DOHH2 (cell line): Measurements from ENCODE around the gene PARD6A.

ENCODE experiments used
- H3F3A ChIP-seq: fragments of 200-600 bp; sonication (generic), shearing (Covaris generic); 2 replicates; pipeline ENCODE4 v1.6.0; 2016; ENCODE audit warnings: antibody characterized with exemption, mild to moderate bottlenecking; ENCODE audit not compliant: control insufficient read depth, insufficient read depth
- H3K27ac ChIP-seq: fragments of 200-600 bp; sonication (generic); 2 replicates; pipeline ENCODE4 v1.5.1; 2014; ENCODE audit warnings: low read depth, mild to moderate bottlenecking, low read length, moderate library complexity
- H3K27me3 ChIP-seq: fragments of 200-600 bp; sonication (generic); 2 replicates; pipeline ENCODE4 v1.6.1; 2014; ENCODE audit warnings: mild to moderate bottlenecking, low read length, mixed read lengths; ENCODE audit not compliant: control insufficient read depth
- H3K36me3 ChIP-seq: fragments of 200-600 bp; sonication (generic); 2 replicates; pipeline ENCODE4 v1.6.1; 2014; ENCODE audit warnings: mild to moderate bottlenecking, low read length, moderate library complexity, mixed read lengths; ENCODE audit not compliant: control insufficient read depth
- H3K4me1 ChIP-seq: fragments of 200-600 bp; sonication (generic); 2 replicates; pipeline ENCODE4 v1.6.1; 2014; ENCODE audit warnings: mild to moderate bottlenecking, low read length, mixed read lengths; ENCODE audit not compliant: control insufficient read depth
- H3K4me2 ChIP-seq: fragments of 200-600 bp; sonication (generic); 2 replicates; pipeline ENCODE4 v1.6.0; 2014; ENCODE audit warnings: mild to moderate bottlenecking, low read length, moderate library complexity
- H3K4me3 ChIP-seq: fragments of 200-600 bp; sonication (generic); 2 replicates; pipeline ENCODE4 v1.5.1; 2014; ENCODE audit warnings: mild to moderate bottlenecking, low read length, mixed read lengths
- H3K79me2 ChIP-seq: fragments of 200-600 bp; sonication (generic); 2 replicates; pipeline ENCODE4 v1.6.1; 2014; ENCODE audit warnings: mild to moderate bottlenecking, low read length, mixed read lengths; ENCODE audit not compliant: control insufficient read depth
- H3K9me2 ChIP-seq: fragments of 200-600 bp; sonication (generic); replicated peaks from 2 replicates; pipeline ENCODE4 v1.6.1; 2014; ENCODE audit warnings: mild to moderate bottlenecking, low read length, mixed read lengths; ENCODE audit not compliant: control insufficient read depth
- H3K9me3 ChIP-seq: fragments of 200-600 bp; sonication (generic); 2 replicates; pipeline ENCODE4 v1.6.1; 2014; ENCODE audit warnings: antibody characterized with exemption, low read length, mixed read lengths; ENCODE audit not compliant: control insufficient read depth, insufficient read depth
- H4K20me1 ChIP-seq: fragments of 200-600 bp; sonication (generic); 2 replicates; pipeline ENCODE4 v1.6.0; 2014; ENCODE audit warnings: low read depth, mild to moderate bottlenecking, antibody characterized with exemption, low read length, moderate library complexity; ENCODE audit not compliant: control insufficient read depth, insufficient read depth
- EZH2phosphoT487 ChIP-seq: fragments of 200-600 bp; sonication (generic); IDR thresholded peaks from 2 replicates; pipeline ENCODE4 v1.6.1; 2017; ENCODE audit warnings: borderline replicate concordance, mild to moderate bottlenecking, antibody characterized with exemption, low read length, moderate library complexity, mixed read lengths
- TF ChIP-seq, protein P1 (sequence below): fragments of 200-600 bp; sonication (generic); IDR thresholded peaks from one replicate; pipeline ENCODE4 v1.5.1; 2014; ENCODE audit warnings: antibody characterized with exemption, mild to moderate bottlenecking, low read depth, low read length; ENCODE audit not compliant: poor library complexity, severe bottlenecking

PARD6A gene, protein sequence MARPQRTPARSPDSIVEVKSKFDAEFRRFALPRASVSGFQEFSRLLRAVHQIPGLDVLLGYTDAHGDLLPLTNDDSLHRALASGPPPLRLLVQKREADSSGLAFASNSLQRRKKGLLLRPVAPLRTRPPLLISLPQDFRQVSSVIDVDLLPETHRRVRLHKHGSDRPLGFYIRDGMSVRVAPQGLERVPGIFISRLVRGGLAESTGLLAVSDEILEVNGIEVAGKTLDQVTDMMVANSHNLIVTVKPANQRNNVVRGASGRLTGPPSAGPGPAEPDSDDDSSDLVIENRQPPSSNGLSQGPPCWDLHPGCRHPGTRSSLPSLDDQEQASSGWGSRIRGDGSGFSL

DNA sequence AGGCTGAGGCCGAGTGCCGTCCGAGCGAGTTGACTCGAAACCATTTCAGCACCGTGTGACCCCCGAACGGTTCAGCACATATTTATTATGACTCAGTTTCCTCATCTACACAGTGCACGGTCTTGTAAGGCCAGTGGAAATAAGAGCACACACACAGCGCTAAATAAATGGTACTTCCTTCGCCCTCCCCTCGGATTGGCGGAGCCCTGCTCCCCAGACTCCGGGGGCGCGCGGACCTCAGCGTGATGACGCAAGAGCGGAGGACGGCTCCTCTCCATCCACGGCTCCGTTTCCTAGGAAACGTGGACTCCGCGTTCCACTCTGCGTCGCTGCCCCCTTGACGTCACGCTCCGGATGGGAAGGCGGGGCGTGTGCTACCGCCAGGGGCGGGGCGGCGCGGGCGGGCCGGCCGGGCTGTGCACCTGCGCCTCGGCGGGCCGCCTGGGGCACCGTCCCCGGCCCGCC, at the start of gene PARD6A:
Gene PARD6A, plus strand, starts transcription at position 397 of the 465 bp plus-strand sequence. CDS start 79 bp downstream, outside the sequence.
- Histone ChIP-seq H3K4me1 (peaks cover 26% of the 10 kb centered on the region), H4K20me1 (peaks cover 4% of the 10 kb centered on the region; the same call in 1 of the 2 replicates)

DNA sequence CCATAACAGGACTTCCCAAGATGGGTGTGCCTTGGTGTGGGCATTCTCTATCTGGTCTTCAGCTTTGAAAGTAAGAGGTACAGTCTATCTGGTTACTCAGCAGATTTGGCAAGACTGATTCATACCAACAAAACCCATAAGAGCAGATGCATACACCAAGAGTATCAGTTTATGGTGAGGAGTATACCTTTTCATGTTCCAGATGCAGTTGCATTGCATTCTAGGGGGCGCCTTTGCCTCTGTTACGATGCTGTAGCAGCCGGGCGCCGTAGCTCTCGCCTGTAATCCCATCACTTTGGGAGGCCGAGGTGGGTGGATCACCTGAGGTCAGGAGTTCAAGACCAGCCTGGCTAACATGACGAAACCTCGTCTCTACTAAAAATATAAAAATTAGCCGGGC, 47.0 kb upstream of the PARD6A start:
- peaks cover 84% of the 10 kb centered on the region for H3K36me3 ChIP-seq
- no peak overlapping the region for H3K4me3 ChIP-seq
- H4K20me1 ChIP-seq = no peaks in the 10 kb centered on the region
- no peaks in the 10 kb centered on the region for H3F3A ChIP-seq
- H3K9me2 ChIP-seq = no peaks in the 10 kb centered on the region
- H3K4me2 ChIP-seq = no peak overlapping the region
- TF ChIP-seq, protein P1, sequence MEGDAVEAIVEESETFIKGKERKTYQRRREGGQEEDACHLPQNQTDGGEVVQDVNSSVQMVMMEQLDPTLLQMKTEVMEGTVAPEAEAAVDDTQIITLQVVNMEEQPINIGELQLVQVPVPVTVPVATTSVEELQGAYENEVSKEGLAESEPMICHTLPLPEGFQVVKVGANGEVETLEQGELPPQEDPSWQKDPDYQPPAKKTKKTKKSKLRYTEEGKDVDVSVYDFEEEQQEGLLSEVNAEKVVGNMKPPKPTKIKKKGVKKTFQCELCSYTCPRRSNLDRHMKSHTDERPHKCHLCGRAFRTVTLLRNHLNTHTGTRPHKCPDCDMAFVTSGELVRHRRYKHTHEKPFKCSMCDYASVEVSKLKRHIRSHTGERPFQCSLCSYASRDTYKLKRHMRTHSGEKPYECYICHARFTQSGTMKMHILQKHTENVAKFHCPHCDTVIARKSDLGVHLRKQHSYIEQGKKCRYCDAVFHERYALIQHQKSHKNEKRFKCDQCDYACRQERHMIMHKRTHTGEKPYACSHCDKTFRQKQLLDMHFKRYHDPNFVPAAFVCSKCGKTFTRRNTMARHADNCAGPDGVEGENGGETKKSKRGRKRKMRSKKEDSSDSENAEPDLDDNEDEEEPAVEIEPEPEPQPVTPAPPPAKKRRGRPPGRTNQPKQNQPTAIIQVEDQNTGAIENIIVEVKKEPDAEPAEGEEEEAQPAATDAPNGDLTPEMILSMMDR = peak; percentile 50
- TF ChIP-seq EZH2phosphoT487 = no peak
- peaks cover 33% of the 10 kb centered on the region for H3K79me2 ChIP-seq
- H3K27ac ChIP-seq = no peak overlapping the region
- H3K27me3 ChIP-seq = no peaks in the 10 kb centered on the region
- H3K9me3 ChIP-seq = no peaks in the 10 kb centered on the region
- no peaks in the 10 kb centered on the region for H3K4me1 ChIP-seq

More for the DNA sequence above, at the start of gene PARD6A:
- Histone ChIP-seq H3K27ac (peak within 1 kb of the TSS; percentile 79), H3K36me3 (peaks cover 59% of the 10 kb centered on the region), H3K9me3 (no peaks in the 10 kb centered on the region), H3K9me2 (no peaks in the 10 kb centered on the region), H3K79me2 (peaks cover 29% of the 10 kb centered on the region), H3F3A (no peaks in the 10 kb centered on the region), H3K27me3 (no peaks in the 10 kb centered on the region), H3K4me3 (peak within 1 kb of the TSS; percentile 98), H3K4me2 (peak within 1 kb of the TSS; percentile 94)
- no peak for TF ChIP-seq EZH2phosphoT487
- TF ChIP-seq, protein P1 = no peak

DNA sequence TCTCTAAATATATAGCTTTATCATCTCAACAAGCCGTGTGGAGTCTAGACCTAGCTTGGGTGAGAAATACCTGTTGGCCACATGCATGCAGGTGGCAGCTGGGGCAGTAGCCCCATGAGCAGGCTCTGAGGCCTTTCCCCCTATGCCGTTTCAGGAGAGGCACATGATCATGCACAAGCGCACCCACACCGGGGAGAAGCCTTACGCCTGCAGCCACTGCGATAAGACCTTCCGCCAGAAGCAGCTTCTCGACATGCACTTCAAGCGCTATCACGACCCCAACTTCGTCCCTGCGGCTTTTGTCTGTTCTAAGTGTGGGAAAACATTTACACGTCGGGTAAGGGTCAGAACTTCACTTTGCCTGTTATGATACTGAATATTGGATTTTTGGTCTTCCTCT, 32.5 kb upstream of the PARD6A start:
- Histone ChIP-seq H3K27me3 (no peaks in the 10 kb centered on the region), H3K4me1 (no peaks in the 10 kb centered on the region), H3K4me2 (no peak overlapping the region), H3K9me3 (no peaks in the 10 kb centered on the region), H3K36me3 (peaks cover 81% of the 10 kb centered on the region), H3K9me2 (no peaks in the 10 kb centered on the region), H3K79me2 (peaks cover 14% of the 10 kb centered on the region), H3K27ac (no peak overlapping the region), H3F3A (no peaks in the 10 kb centered on the region), H3K4me3 (no peak overlapping the region), H4K20me1 (no peaks in the 10 kb centered on the region)
- TF ChIP-seq, protein P1 = no peak
- TF ChIP-seq EZH2phosphoT487 = no peak
